SK-N-SH (cell line): ENCODE measurements around the gene TELO2. TPM values are rescaled to one million over a fixed set of nuclear protein-coding genes. Genes with fewer than 3 reads are reported as not detected.

Source experiments
- CTCF ChIA-PET: fragments of 300-600, 350-600 bp; formaldehyde crosslinking; extraction: SDS; loops from one replicate; lab custom pipeline; 2021; lab: Yijun Ruan, JAX
- POLR2A ChIA-PET: fragments of 350-600 bp; sonication (Branson Sonifier 250); formaldehyde crosslinking; extraction: SDS; loops from one replicate; lab custom pipeline; 2020; ENCODE audit warnings: antibody characterized with exemption, inconsistent platforms; lab: Yijun Ruan, JAX
- DNase-seq: peaks from one replicate; pipeline ENCODE4 v3.0.0; 2012
- H2AFZ ChIP-seq: fragments of 200-600 bp; sonication (generic); 2 replicates; pipeline ENCODE4 v1.8.1; 2016; ENCODE audit warnings: antibody characterized with exemption, mild to moderate bottlenecking, low read depth
- H3F3A ChIP-seq: fragments of 200-600 bp; sonication (generic); replicated peaks from 2 replicates; pipeline ENCODE3; 2016; ENCODE audit warnings: antibody characterized with exemption, mild to moderate bottlenecking; ENCODE audit not compliant: insufficient read depth
- H3K27ac ChIP-seq, 2 experiments: fragments of 200-500 bp in 1 of 2; fragments of 200-600 bp in 1 of 2; sonication (Bioruptor generic) in 1 of 2; sonication (generic), shearing (Covaris generic) in 1 of 2; 2 replicates each; pipeline versions ENCODE4 v1.5.1 to v1.6.1; 2014 to 2016; ENCODE audit warnings: low read depth in 2 of 2, inconsistent platforms in 1 of 2, low read length in 1 of 2, mild to moderate bottlenecking in 1 of 2, mixed read lengths in 1 of 2
- H3K27me3 ChIP-seq: fragments of 200-600 bp; sonication (generic), shearing (Covaris generic); 2 replicates; pipeline ENCODE4 v1.6.1; 2016; ENCODE audit warnings: mixed run types; ENCODE audit not compliant: insufficient read depth
- H3K36me3 ChIP-seq, 2 experiments: fragments of 200-500 bp in 1 of 2; fragments of 200-600 bp in 1 of 2; sonication (Bioruptor generic) in 1 of 2; sonication (generic) in 1 of 2; replicated peaks in 1 of 2; 2 replicates each; pipeline versions ENCODE3 to v1.5.1; 2014 to 2016; ENCODE audit warnings: low read length in 1 of 2, mild to moderate bottlenecking in 1 of 2; ENCODE audit not compliant: insufficient read depth in 2 of 2, control insufficient read depth in 1 of 2
- H3K4me1 ChIP-seq, 2 experiments: fragments of 200-500 bp in 1 of 2; fragments of 200-600 bp in 1 of 2; sonication (Bioruptor generic) in 1 of 2; sonication (generic), shearing (Covaris generic) in 1 of 2; 2 replicates each; pipeline versions ENCODE4 v1.5.1 to v1.6.1; 2014 to 2016; ENCODE audit warnings: low read depth in 1 of 2, low read length in 1 of 2, mixed run types in 1 of 2; ENCODE audit not compliant: insufficient read depth in 2 of 2, control insufficient read depth in 1 of 2
- H3K4me2 ChIP-seq: fragments of 200-600 bp; sonication (generic), shearing (Covaris generic); 2 replicates; pipeline ENCODE4 v1.6.1; 2017; ENCODE audit warnings: mixed run types
- H3K4me3 ChIP-seq, 2 experiments: fragments of 200-500 bp in 1 of 2; fragments of 200-600 bp in 1 of 2; sonication (Bioruptor generic) in 1 of 2; sonication (generic), shearing (Covaris generic) in 1 of 2; 2 replicates each; pipeline versions ENCODE4 v1.5.1 to v1.8.1; 2014 to 2016; ENCODE audit warnings: low read depth in 2 of 2, inconsistent platforms in 1 of 2, low read length in 1 of 2, mild to moderate bottlenecking in 1 of 2, mixed read lengths in 1 of 2, moderate library complexity in 1 of 2
- H3K79me2 ChIP-seq: fragments of 200-600 bp; sonication (generic); 2 replicates; pipeline ENCODE4 v1.8.1; 2017; ENCODE audit warnings: mild to moderate bottlenecking; ENCODE audit not compliant: insufficient read depth
- H3K9ac ChIP-seq: fragments of 200-600 bp; sonication (generic); 2 replicates; pipeline ENCODE4 v1.6.1; 2017; ENCODE audit warnings: mixed run types
- H3K9me2 ChIP-seq: fragments of 200-600 bp; sonication (generic); 2 replicates; pipeline ENCODE4 v1.6.1; 2017; ENCODE audit warnings: mixed run types
- H3K9me3 ChIP-seq: fragments of 200-600 bp; sonication (generic); 2 replicates; pipeline ENCODE4 v1.6.1; 2017; ENCODE audit warnings: mixed run types, mild to moderate bottlenecking, moderate library complexity
- H4K20me1 ChIP-seq: fragments of 200-600 bp; sonication (generic); 2 replicates; pipeline ENCODE4 v1.6.1; 2017; ENCODE audit warnings: mild to moderate bottlenecking, mixed run types; ENCODE audit not compliant: insufficient read depth
- CHD2 ChIP-seq: fragments of 150-350 bp; IDR thresholded peaks from 2 replicates; pipeline ENCODE4 v1.6.1; 2018; ENCODE audit warnings: low read length; ENCODE audit not compliant: partially characterized antibody
- EP300 ChIP-seq, 2 experiments: IDR thresholded peaks; 2 replicates each; pipeline versions ENCODE4 v1.4.0 to v1.6.1; 2012; ENCODE audit warnings: borderline replicate concordance in 1 of 2, low read depth in 1 of 2, low read length in 1 of 2
- FOXM1 ChIP-seq: IDR thresholded peaks from 2 replicates; pipeline ENCODE4 v1.4.0; 2012; ENCODE audit warnings: low read depth, mild to moderate bottlenecking
- GABPA ChIP-seq: IDR thresholded peaks from 2 replicates; pipeline ENCODE4 v1.4.0; 2012; ENCODE audit warnings: low read depth, mild to moderate bottlenecking
- GATA2 ChIP-seq: sonication (generic); formaldehyde crosslinking; IDR thresholded peaks from 2 replicates; pipeline ENCODE4 v1.5.0; 2020; ENCODE audit warnings: mild to moderate bottlenecking, missing genetic modification reagents
- NRF1 ChIP-seq: IDR thresholded peaks from 2 replicates; pipeline ENCODE4 v1.6.1; 2012; ENCODE audit warnings: low read depth, mild to moderate bottlenecking, low read length
- RXRA ChIP-seq: IDR thresholded peaks from 2 replicates; pipeline ENCODE4 v1.4.0; 2012; ENCODE audit warnings: low read depth, mild to moderate bottlenecking, borderline replicate concordance
- SMC3 ChIP-seq: IDR thresholded peaks from 2 replicates; pipeline ENCODE4 v1.6.1; 2012; ENCODE audit warnings: low read depth, low read length, improper control_type of control experiment
- TAF1 ChIP-seq: IDR thresholded peaks from 2 replicates; pipeline ENCODE4 v1.6.1; 2012; ENCODE audit warnings: low read depth, mild to moderate bottlenecking, low read length, moderate library complexity, borderline replicate concordance
- TEAD4 ChIP-seq: IDR thresholded peaks from 2 replicates; pipeline ENCODE4 v1.4.0; 2012; ENCODE audit warnings: mild to moderate bottlenecking, borderline replicate concordance; ENCODE audit not compliant: insufficient read depth
- YY1 ChIP-seq: IDR thresholded peaks from 2 replicates; pipeline ENCODE4 v1.4.0; 2012; ENCODE audit warnings: low read depth, mild to moderate bottlenecking
- WGBS: methylation state at CpG from one replicate; pipeline ENCODE4 v1.1.6; 2017; ENCODE audit warnings: low lambda C conversion rate; 5-methylcytosine and 5-hydroxymethylcytosine counted together
- polyA plus RNA-seq, 3 experiments: library from polyadenylated mRNA; depleted of rRNA; stranded (reverse); fragments of >200 nt; gene quantifications; 2 replicates each; pipeline ENCODE4 v1.2.3, GENCODE V29; 2012
- TF ChIP-seq, protein P1 (sequence below): fragments of 200-600 bp; sonication (generic); IDR thresholded peaks from 2 replicates; pipeline ENCODE4 v1.6.1; 2017; ENCODE audit warnings: antibody characterized with exemption, mild to moderate bottlenecking, moderate library complexity
- TF ChIP-seq, protein P2 (sequence below): IDR thresholded peaks from 2 replicates; pipeline ENCODE4 v1.6.1; 2012; ENCODE audit warnings: mild to moderate bottlenecking, low read depth, low read length, moderate library complexity
- TF ChIP-seq, protein P3 (sequence below): fragments of 150-350 bp; IDR thresholded peaks from 2 replicates; pipeline ENCODE4 v1.6.1; 2017; ENCODE audit warnings: antibody characterized with exemption, low read length, low read depth, borderline replicate concordance

Gene TELO2
- polyA plus RNA-seq, 1 of the 3 experiments (the other 2 are of a cell fraction), result 24.2 TPM

DNA sequence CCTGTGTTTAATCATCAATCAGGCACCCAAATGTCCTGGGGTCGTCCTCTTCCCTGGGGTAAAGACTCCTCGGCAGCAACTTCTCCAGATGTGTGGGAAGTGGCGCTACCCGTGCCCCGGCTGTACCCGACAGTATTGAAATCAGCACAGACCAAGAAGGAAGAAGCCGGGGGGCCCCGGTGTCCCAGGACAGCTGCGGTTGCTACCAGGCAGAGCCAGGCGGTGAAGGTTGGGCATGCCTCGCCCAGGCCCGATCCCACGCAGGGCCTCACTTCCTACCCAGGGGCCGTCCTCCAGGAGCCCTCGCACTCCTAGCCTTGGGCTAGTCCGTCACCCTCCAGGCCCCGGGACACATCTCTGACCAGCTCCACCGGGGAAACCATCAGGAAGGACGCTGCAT, 39.8 kb upstream of the TELO2 start (continued):
- TF ChIP-seq, protein P1, sequence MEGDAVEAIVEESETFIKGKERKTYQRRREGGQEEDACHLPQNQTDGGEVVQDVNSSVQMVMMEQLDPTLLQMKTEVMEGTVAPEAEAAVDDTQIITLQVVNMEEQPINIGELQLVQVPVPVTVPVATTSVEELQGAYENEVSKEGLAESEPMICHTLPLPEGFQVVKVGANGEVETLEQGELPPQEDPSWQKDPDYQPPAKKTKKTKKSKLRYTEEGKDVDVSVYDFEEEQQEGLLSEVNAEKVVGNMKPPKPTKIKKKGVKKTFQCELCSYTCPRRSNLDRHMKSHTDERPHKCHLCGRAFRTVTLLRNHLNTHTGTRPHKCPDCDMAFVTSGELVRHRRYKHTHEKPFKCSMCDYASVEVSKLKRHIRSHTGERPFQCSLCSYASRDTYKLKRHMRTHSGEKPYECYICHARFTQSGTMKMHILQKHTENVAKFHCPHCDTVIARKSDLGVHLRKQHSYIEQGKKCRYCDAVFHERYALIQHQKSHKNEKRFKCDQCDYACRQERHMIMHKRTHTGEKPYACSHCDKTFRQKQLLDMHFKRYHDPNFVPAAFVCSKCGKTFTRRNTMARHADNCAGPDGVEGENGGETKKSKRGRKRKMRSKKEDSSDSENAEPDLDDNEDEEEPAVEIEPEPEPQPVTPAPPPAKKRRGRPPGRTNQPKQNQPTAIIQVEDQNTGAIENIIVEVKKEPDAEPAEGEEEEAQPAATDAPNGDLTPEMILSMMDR, result no peak

DNA sequence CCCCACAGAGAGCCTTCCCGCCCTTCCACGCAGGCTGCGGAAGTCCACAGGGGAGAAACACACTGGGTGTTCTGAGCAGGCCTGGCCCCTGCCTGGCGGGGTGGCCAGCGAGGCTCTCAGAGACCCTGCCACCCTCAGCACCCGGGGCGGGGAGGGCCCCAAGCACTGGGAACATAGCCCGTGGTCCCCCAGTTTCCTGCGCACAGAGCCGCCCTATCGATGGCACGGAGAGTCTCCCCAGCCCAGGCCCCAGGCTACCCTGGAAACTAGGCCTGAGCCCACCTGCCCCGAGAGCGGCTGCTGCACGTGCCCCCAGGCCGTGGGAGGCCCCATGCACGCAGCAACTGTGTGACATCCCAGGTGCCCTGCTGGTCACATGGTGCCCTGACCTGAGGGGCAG, 38.6 kb upstream of the TELO2 start:
- 100% methylated on average over 3 of the region's 17 CpGs for WGBS
- Histone ChIP-seq H3K9ac (no peak overlapping the region), H3K4me2 (no peak overlapping the region), H3K27me3 (no peaks in the 10 kb centered on the region)
- TF ChIP-seq, protein P2, sequence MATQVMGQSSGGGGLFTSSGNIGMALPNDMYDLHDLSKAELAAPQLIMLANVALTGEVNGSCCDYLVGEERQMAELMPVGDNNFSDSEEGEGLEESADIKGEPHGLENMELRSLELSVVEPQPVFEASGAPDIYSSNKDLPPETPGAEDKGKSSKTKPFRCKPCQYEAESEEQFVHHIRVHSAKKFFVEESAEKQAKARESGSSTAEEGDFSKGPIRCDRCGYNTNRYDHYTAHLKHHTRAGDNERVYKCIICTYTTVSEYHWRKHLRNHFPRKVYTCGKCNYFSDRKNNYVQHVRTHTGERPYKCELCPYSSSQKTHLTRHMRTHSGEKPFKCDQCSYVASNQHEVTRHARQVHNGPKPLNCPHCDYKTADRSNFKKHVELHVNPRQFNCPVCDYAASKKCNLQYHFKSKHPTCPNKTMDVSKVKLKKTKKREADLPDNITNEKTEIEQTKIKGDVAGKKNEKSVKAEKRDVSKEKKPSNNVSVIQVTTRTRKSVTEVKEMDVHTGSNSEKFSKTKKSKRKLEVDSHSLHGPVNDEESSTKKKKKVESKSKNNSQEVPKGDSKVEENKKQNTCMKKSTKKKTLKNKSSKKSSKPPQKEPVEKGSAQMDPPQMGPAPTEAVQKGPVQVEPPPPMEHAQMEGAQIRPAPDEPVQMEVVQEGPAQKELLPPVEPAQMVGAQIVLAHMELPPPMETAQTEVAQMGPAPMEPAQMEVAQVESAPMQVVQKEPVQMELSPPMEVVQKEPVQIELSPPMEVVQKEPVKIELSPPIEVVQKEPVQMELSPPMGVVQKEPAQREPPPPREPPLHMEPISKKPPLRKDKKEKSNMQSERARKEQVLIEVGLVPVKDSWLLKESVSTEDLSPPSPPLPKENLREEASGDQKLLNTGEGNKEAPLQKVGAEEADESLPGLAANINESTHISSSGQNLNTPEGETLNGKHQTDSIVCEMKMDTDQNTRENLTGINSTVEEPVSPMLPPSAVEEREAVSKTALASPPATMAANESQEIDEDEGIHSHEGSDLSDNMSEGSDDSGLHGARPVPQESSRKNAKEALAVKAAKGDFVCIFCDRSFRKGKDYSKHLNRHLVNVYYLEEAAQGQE, result no peak
- no peak for TF ChIP-seq SMC3
- no peak for TF ChIP-seq TAF1
- TF ChIP-seq, all 33 proteins: peak for 0
- Histone ChIP-seq H3K79me2 (no peaks in the 10 kb centered on the region), H3K4me3 (no peak overlapping the region), H2AFZ (no peak overlapping the region), H3K9me3 (no peaks in the 10 kb centered on the region), H3K9me2 (no peaks in the 10 kb centered on the region), H3K36me3 (peaks cover 0 to 39% of the 10 kb centered on the region in 2 experiments), H3F3A (no peaks in the 10 kb centered on the region), H4K20me1 (no peaks in the 10 kb centered on the region), H3K27ac (no peak overlapping the region), H3K4me1 (no peaks in the 10 kb centered on the region)
- ChIA-PET POLR2A (no interaction called here), CTCF (no interaction called here)
- no peak for DNase-seq

DNA sequence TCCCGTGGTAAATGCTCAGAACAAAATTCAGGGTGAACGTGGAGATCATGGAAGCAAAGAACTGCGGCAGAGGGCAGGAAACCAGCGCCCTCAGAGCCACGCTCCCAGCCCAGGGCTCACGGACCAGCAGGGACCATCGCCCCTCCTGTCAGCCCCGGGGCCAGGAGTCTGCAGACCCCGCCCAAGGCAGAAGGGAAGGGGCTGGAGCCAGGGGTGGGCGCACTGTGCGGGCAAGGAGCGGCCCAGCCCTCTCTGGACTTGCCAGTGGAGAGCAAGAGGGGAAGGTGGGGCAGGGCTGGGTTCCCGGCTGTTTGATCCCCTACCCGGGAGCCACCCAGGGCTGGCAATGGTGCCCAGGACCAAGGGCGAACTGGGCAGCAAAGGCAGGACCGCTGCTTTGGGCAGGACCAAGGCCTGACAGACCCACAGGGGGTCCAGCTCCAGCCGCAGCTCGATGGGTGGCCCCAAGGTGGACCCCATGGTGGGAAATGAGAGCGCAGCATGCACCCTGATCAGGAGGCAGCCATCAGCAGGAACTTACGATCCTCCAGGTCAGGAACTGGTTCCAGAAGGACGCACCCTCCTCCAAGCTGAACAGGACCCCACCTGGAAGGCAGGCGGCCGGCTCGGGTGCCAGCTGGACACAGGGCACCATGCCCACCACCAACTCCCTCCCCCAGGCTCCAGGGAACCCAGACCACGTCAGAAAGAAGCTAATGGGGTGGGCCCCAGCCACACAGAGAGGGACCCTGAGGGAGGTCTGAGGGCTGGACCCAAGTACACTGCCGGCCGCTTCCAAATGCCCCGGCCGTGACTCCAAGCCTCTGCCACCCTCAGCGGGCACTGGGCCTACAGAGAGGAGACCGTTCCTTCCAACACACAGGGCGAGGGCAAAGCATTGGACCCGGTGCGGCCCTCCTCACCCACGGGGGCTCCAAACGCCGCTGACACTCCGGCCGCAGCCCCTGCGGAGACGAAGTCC, 37.7 kb upstream of the TELO2 start:
- no peak overlapping the region for H2AFZ ChIP-seq
- POLR2A ChIA-PET, result no interaction called here
- 96% methylated on average over 18 of the region's 41 CpGs for WGBS
- TF ChIP-seq NRF1, result no peak
- no peak for TF ChIP-seq TEAD4
- no peak for TF ChIP-seq YY1
- TF ChIP-seq, protein P1, result no peak
- TF ChIP-seq GATA2 (CRISPR knock-in tag), result no peak
- TF ChIP-seq GABPA, result no peak
- TF ChIP-seq, protein P3, sequence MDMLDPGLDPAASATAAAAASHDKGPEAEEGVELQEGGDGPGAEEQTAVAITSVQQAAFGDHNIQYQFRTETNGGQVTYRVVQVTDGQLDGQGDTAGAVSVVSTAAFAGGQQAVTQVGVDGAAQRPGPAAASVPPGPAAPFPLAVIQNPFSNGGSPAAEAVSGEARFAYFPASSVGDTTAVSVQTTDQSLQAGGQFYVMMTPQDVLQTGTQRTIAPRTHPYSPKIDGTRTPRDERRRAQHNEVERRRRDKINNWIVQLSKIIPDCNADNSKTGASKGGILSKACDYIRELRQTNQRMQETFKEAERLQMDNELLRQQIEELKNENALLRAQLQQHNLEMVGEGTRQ, result no peak
- no peak for TF ChIP-seq EP300 (IDR thresholded peaks at IDR 0.05; ENCODE audit: borderline replicate concordance in 1 of 2, low read depth in 1 of 2, low read length in 1 of 2)
- TF ChIP-seq SMC3, result no peak
- TF ChIP-seq CHD2, result no peak
- no peak for TF ChIP-seq RXRA
- TF ChIP-seq FOXM1, result no peak

More for the DNA sequence above, 37.7 kb upstream of the TELO2 start:
- CTCF ChIA-PET, result no interaction called here
- DNase-seq, result no peak
- H3K4me3 ChIP-seq, result no peak overlapping the region
- no peaks in the 10 kb centered on the region for H3K79me2 ChIP-seq
- no peaks in the 10 kb centered on the region for H3K9me3 ChIP-seq
- H4K20me1 ChIP-seq, result no peaks in the 10 kb centered on the region
- H3K36me3 ChIP-seq, result peaks cover 0 to 43% of the 10 kb centered on the region in 2 experiments
- no peak overlapping the region for H3K27ac ChIP-seq
- H3K9ac ChIP-seq, result no peak overlapping the region
- no peaks in the 10 kb centered on the region for H3K4me1 ChIP-seq
- no peaks in the 10 kb centered on the region for H3K9me2 ChIP-seq
- no peak overlapping the region for H3K4me2 ChIP-seq
- no peaks in the 10 kb centered on the region for H3F3A ChIP-seq
- H3K27me3 ChIP-seq, result no peaks in the 10 kb centered on the region
